Measurements from ENCODE around the gene DNAH7. TPM values are rescaled to one million over a fixed set of nuclear protein-coding genes. Genes with fewer than 3 reads are reported as not detected.

Gene DNAH7
- total and polyA plus RNA-seq, 2 of the 8 experiments (the other 6 are each of a cell fraction or from before 2014, with no cell fraction given) = 0.07 to 0.08 TPM

DNA sequence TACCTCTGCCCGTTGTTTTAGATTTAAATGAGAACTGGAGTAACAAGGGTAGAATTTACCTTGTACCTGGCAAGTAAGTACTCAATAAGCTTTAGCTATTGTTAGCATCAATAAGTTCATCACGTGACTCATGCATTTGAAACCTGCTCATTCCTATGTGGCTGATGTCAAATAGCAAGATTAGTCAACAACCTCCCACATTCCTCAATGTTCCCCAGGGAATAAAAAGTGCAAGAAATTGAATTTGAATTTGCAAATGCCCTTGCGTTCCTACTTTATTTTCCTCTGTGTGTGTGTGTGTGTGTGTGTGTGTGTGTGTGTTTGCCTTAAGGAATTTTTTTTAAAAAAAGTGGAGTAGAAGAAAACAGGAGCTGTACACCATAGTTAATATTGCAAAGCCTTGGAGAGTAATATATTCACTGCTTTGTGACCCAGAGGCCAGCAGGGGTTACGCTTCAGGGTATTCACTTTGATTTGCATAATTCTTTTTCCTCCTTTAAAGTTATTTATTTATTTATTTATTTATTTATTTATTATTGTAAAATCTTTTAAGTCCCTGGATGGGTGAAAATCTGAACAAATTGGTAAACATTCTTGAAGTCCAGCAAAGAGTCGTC, 43.9 kb upstream of the DNAH7 start (continued):
- TF ChIP-seq, protein P1, sequence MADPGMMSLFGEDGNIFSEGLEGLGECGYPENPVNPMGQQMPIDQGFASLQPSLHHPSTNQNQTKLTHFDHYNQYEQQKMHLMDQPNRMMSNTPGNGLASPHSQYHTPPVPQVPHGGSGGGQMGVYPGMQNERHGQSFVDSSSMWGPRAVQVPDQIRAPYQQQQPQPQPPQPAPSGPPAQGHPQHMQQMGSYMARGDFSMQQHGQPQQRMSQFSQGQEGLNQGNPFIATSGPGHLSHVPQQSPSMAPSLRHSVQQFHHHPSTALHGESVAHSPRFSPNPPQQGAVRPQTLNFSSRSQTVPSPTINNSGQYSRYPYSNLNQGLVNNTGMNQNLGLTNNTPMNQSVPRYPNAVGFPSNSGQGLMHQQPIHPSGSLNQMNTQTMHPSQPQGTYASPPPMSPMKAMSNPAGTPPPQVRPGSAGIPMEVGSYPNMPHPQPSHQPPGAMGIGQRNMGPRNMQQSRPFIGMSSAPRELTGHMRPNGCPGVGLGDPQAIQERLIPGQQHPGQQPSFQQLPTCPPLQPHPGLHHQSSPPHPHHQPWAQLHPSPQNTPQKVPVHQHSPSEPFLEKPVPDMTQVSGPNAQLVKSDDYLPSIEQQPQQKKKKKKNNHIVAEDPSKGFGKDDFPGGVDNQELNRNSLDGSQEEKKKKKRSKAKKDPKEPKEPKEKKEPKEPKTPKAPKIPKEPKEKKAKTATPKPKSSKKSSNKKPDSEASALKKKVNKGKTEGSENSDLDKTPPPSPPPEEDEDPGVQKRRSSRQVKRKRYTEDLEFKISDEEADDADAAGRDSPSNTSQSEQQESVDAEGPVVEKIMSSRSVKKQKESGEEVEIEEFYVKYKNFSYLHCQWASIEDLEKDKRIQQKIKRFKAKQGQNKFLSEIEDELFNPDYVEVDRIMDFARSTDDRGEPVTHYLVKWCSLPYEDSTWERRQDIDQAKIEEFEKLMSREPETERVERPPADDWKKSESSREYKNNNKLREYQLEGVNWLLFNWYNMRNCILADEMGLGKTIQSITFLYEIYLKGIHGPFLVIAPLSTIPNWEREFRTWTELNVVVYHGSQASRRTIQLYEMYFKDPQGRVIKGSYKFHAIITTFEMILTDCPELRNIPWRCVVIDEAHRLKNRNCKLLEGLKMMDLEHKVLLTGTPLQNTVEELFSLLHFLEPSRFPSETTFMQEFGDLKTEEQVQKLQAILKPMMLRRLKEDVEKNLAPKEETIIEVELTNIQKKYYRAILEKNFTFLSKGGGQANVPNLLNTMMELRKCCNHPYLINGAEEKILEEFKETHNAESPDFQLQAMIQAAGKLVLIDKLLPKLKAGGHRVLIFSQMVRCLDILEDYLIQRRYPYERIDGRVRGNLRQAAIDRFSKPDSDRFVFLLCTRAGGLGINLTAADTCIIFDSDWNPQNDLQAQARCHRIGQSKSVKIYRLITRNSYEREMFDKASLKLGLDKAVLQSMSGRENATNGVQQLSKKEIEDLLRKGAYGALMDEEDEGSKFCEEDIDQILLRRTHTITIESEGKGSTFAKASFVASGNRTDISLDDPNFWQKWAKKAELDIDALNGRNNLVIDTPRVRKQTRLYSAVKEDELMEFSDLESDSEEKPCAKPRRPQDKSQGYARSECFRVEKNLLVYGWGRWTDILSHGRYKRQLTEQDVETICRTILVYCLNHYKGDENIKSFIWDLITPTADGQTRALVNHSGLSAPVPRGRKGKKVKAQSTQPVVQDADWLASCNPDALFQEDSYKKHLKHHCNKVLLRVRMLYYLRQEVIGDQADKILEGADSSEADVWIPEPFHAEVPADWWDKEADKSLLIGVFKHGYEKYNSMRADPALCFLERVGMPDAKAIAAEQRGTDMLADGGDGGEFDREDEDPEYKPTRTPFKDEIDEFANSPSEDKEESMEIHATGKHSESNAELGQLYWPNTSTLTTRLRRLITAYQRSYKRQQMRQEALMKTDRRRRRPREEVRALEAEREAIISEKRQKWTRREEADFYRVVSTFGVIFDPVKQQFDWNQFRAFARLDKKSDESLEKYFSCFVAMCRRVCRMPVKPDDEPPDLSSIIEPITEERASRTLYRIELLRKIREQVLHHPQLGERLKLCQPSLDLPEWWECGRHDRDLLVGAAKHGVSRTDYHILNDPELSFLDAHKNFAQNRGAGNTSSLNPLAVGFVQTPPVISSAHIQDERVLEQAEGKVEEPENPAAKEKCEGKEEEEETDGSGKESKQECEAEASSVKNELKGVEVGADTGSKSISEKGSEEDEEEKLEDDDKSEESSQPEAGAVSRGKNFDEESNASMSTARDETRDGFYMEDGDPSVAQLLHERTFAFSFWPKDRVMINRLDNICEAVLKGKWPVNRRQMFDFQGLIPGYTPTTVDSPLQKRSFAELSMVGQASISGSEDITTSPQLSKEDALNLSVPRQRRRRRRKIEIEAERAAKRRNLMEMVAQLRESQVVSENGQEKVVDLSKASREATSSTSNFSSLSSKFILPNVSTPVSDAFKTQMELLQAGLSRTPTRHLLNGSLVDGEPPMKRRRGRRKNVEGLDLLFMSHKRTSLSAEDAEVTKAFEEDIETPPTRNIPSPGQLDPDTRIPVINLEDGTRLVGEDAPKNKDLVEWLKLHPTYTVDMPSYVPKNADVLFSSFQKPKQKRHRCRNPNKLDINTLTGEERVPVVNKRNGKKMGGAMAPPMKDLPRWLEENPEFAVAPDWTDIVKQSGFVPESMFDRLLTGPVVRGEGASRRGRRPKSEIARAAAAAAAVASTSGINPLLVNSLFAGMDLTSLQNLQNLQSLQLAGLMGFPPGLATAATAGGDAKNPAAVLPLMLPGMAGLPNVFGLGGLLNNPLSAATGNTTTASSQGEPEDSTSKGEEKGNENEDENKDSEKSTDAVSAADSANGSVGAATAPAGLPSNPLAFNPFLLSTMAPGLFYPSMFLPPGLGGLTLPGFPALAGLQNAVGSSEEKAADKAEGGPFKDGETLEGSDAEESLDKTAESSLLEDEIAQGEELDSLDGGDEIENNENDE (IDR thresholded peaks at IDR 0.05; ENCODE audit: insufficient replicate concordance, low read length) = peak; percentile 10
- TF ChIP-seq ZNF274 (IDR thresholded peaks at IDR 0.05; ENCODE audit: borderline replicate concordance, extremely low read depth, low read length) = no peak
- no peak for TF ChIP-seq SAP30 (IDR thresholded peaks at IDR 0.05; ENCODE audit: insufficient read depth, insufficient replicate concordance, low read length)
- TF ChIP-seq MAFK (IDR thresholded peaks at IDR 0.05; ENCODE audit: low read depth, low read length) = no peak
- TF ChIP-seq, protein P2, sequence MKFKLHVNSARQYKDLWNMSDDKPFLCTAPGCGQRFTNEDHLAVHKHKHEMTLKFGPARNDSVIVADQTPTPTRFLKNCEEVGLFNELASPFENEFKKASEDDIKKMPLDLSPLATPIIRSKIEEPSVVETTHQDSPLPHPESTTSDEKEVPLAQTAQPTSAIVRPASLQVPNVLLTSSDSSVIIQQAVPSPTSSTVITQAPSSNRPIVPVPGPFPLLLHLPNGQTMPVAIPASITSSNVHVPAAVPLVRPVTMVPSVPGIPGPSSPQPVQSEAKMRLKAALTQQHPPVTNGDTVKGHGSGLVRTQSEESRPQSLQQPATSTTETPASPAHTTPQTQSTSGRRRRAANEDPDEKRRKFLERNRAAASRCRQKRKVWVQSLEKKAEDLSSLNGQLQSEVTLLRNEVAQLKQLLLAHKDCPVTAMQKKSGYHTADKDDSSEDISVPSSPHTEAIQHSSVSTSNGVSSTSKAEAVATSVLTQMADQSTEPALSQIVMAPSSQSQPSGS (IDR thresholded peaks at IDR 0.05; ENCODE audit: low read length) = no peak
- no peak for TF ChIP-seq PHF8 (conservative IDR thresholded peaks at IDR 0.05; ENCODE audit: low read depth, low read length)
- TF ChIP-seq SUZ12 (IDR thresholded peaks at IDR 0.05; ENCODE audit: low read length) = no peak
- TF ChIP-seq RNF2 (IDR thresholded peaks at IDR 0.05; ENCODE audit: borderline replicate concordance, low read depth, low read length, missing control alignments, poor library complexity, severe bottlenecking) = no peak
